ENCODE data around the gene MACROD2. TPM values are rescaled to one million over a fixed set of nuclear protein-coding genes. Genes with fewer than 3 reads are reported as not detected.

MACROD2 gene
- total and polyA plus RNA-seq, 2 of the 4 experiments (the other 2 are of a cell fraction): not detected

GRCh38 chr20:15603978-15604805, 1608.9 kb downstream of the MACROD2 start:
- Histone ChIP-seq H3K14ac (replicated peaks; ENCODE audit: low read depth, low read length) (no peak overlapping the region), H3K4me3 (ENCODE audit: insufficient read depth, low read depth, low read length) (no peak overlapping the region), H3K4me1 (ENCODE audit: control insufficient read depth, insufficient read depth, low read length) (no peaks in the 10 kb centered on the region), H3K9me1 (ENCODE audit: insufficient read depth, low read length) (no peaks in the 10 kb centered on the region), H3K36me3 (ENCODE audit: control insufficient read depth, insufficient read depth, low read length) (no peaks in the 10 kb centered on the region), H2AFZ (replicated peaks; ENCODE audit: low read length, poor library complexity) (no peak overlapping the region), H2AK5ac (ENCODE audit: low read depth, low read length) (no peak overlapping the region), H3K18ac (ENCODE audit: low read depth, low read length) (no peak overlapping the region), H4K5ac (ENCODE audit: low read depth, low read length) (no peak overlapping the region), H3K9ac (ENCODE audit: low read depth, low read length) (no peak overlapping the region), H3K4me2 (ENCODE audit: low read depth, low read length) (no peak overlapping the region), H3K23ac (ENCODE audit: low read depth, low read length) (no peak overlapping the region), H3K4ac (ENCODE audit: low read depth, low read length) (no peak overlapping the region), H3K79me1 (ENCODE audit: low read depth in 1 of 2, low read length in 2 of 2) (no peaks in the 10 kb centered on the region), H3K9me3 (ENCODE audit: control insufficient read depth, insufficient read depth, low read length) (peaks cover 2% of the 10 kb centered on the region; the same call in 1 of the 2 replicates), H2BK5ac (ENCODE audit: low read depth, low read length, poor library complexity, severe bottlenecking) (no peak overlapping the region), H3K27ac (ENCODE audit: insufficient read depth, low read length) (no peak overlapping the region), H2BK15ac (ENCODE audit: low read depth, low read length) (no peak overlapping the region), H4K91ac (ENCODE audit: insufficient read depth, low read depth, low read length) (no peak overlapping the region), H3K27me3 (ENCODE audit: control insufficient read depth, insufficient read depth, low read length) (no peaks in the 10 kb centered on the region), H2BK20ac (ENCODE audit: low read depth, low read length) (no peak overlapping the region), H2BK120ac (ENCODE audit: low read depth, low read length) (no peak overlapping the region), H4K20me1 (ENCODE audit: insufficient read depth, low read length) (no peaks in the 10 kb centered on the region), H3K56ac (ENCODE audit: extremely low read depth, insufficient read depth, low read length) (no peak overlapping the region), H4K8ac (ENCODE audit: low read depth in 2 of 2, low read length in 2 of 2) (no peak overlapping the region), H2AK9ac (replicated peaks; ENCODE audit: low read depth, low read length, poor library complexity) (no peak overlapping the region)
- DNase-seq (no peak), ATAC-seq (ENCODE audit: low read depth) (no peak)
- no CpG with 5 or more reads among the region's 4 CpGs for WGBS, 2 experiments (ENCODE audit: extremely low coverage in 2 of 2, insufficient read length in 1 of 2)
- CTCF ChIA-PET: no interaction called here
- POLR2A ChIA-PET (ENCODE audit: unreplicated experiment): no interaction called here
- in situ Hi-C loops (cut with MboI; ENCODE audit: low sequenced_read_pairs) (no loop called here), dilution Hi-C loops (cut with HindIII; ENCODE audit: low sequenced_read_pairs, unreplicated experiment) (no loop called here), intact Hi-C loops (cut with micrococcal nuclease) (no loop called here)
- no TSS peak for BruUV-seq (replicated peaks)
- TF ChIP-seq ELK1 (IDR thresholded peaks at IDR 0.05; ENCODE audit: borderline replicate concordance, low read depth, low read length) (no peak), MXI1 (IDR thresholded peaks at IDR 0.05; ENCODE audit: borderline replicate concordance, low read depth, low read length) (no peak), POLR2A (IDR thresholded peaks at IDR 0.05; ENCODE audit: low read depth, low read length) (no peak), CTCF (conservative IDR thresholded peaks at IDR 0.05; ENCODE audit: low read depth, low read length) (no peak), RFX5 (IDR thresholded peaks at IDR 0.05; ENCODE audit: low read depth, low read length) (no peak), CHD1 (IDR thresholded peaks at IDR 0.05; ENCODE audit: low read depth, low read length) (no peak), SMC3 (IDR thresholded peaks at IDR 0.05; ENCODE audit: low read depth, low read length) (no peak), RAD21 (IDR thresholded peaks at IDR 0.05; ENCODE audit: low read length) (no peak), CEBPB (IDR thresholded peaks at IDR 0.05; ENCODE audit: low read depth, low read length) (no peak), FOS (IDR thresholded peaks at IDR 0.05; ENCODE audit: low read depth, low read length) (no peak), BHLHE40 (IDR thresholded peaks at IDR 0.05; ENCODE audit: low read depth, low read length) (no peak), NFE2L2 (IDR thresholded peaks at IDR 0.05; ENCODE audit: low read depth, low read length) (no peak), MAZ (IDR thresholded peaks at IDR 0.05; ENCODE audit: borderline replicate concordance, low read depth, low read length) (no peak), MAFK (IDR thresholded peaks at IDR 0.05; ENCODE audit: low read depth, low read length) (no peak), USF2 (IDR thresholded peaks at IDR 0.05; ENCODE audit: low read depth, low read length) (no peak), RCOR1 (IDR thresholded peaks at IDR 0.05; ENCODE audit: insufficient replicate concordance, low read length) (no peak)

Data from IMR-90 (cell line).